CD4-positive, alpha-beta T cell (primary cell): ENCODE measurements around the gene CREB3L2. TPM values are rescaled to one million over a fixed set of nuclear protein-coding genes. Genes with fewer than 3 reads are reported as not detected.
A peak's percentile ranks its signal among the peaks of the same experiment; 100 is the strongest.

ENCODE experiments used
- ATAC-seq: fragments of 200-7000 bp; cut with Tn5 transposase; one replicate; pipeline ENCODE4 v1.10.0; 2022; ENCODE audit warnings: mild to moderate bottlenecking; ENCODE audit not compliant: poor library complexity
- CTCF ChIA-PET: fragments of 350-600 bp; sonication (Branson Sonifier 250); formaldehyde crosslinking; loops from one replicate; lab custom pipeline; 2021; ENCODE audit warnings: antibody characterized with exemption, inconsistent platforms; lab: Charles Lee
- POLR2A ChIA-PET: fragments of 350-600 bp; sonication (Branson Sonifier 250); formaldehyde crosslinking; loops from one replicate; lab custom pipeline; 2021; ENCODE audit warnings: antibody characterized with exemption, inconsistent platforms; lab: Charles Lee
- DNase-seq, 14 experiments: peaks; one replicate each; pipeline ENCODE4 v3.0.0-alpha.2; 2013 to 2020; ENCODE audit warnings: mixed read lengths in 2 of 14
- H3K27ac ChIP-seq, 2 donors: one replicate each; pipeline versions ENCODE4 v1.5.1 to v1.7.0; 2013; ENCODE audit warnings: low read length in 2 of 2, low read depth in 1 of 2, mild to moderate bottlenecking in 1 of 2
- H3K27me3 ChIP-seq, 2 experiments: 1 replicate in 1 of 2; 2 replicates in 1 of 2; pipeline versions ENCODE4 v1.6.1 to v1.7.0; 2013; ENCODE audit warnings: low read length in 2 of 2, control low read depth in 1 of 2, mild to moderate bottlenecking in 1 of 2, moderate library complexity in 1 of 2; ENCODE audit not compliant: insufficient read depth in 2 of 2, control insufficient read depth in 1 of 2
- H3K36me3 ChIP-seq: one replicate; pipeline ENCODE4 v1.6.1; 2013; ENCODE audit warnings: low read length, control low read depth; ENCODE audit not compliant: insufficient read depth
- H3K4me1 ChIP-seq: one replicate; pipeline ENCODE4 v1.6.1; 2013; ENCODE audit warnings: low read length, control low read depth; ENCODE audit not compliant: insufficient read depth
- H3K4me3 ChIP-seq: one replicate; pipeline ENCODE4 v1.5.1; 2013; ENCODE audit warnings: mild to moderate bottlenecking, low read length, moderate library complexity
- H3K9me3 ChIP-seq, 2 experiments: 1 replicate in 1 of 2; 2 replicates in 1 of 2; pipeline versions ENCODE4 v1.6.1 to v1.7.0; 2013; ENCODE audit warnings: low read length in 2 of 2, mild to moderate bottlenecking in 2 of 2, control low read depth in 1 of 2, moderate library complexity in 1 of 2; ENCODE audit not compliant: control insufficient read depth in 1 of 2, insufficient read depth in 1 of 2
- H3K27ac Mint-ChIP-seq: one replicate; pipeline ENCODE4 v1.8.0; 2020; ENCODE audit warnings: mixed read lengths
- H3K27me3 Mint-ChIP-seq: one replicate; pipeline ENCODE4 v1.8.0; 2021; ENCODE audit warnings: mixed read lengths
- H3K36me3 Mint-ChIP-seq: one replicate; pipeline ENCODE4 v1.8.0; 2021; ENCODE audit warnings: low read depth, mixed read lengths
- H3K4me1 Mint-ChIP-seq: one replicate; pipeline ENCODE4 v1.8.0; 2021; ENCODE audit warnings: low read depth, mixed read lengths
- H3K4me3 Mint-ChIP-seq: one replicate; pipeline ENCODE4 v1.8.0; 2020; ENCODE audit warnings: mild to moderate bottlenecking, mixed read lengths
- H3K9me3 Mint-ChIP-seq: one replicate; pipeline ENCODE4 v1.8.0; 2020; ENCODE audit warnings: mixed read lengths
- intact Hi-C, 2 experiments: fragments of 100-400 bp; cut with DNase I in 1 of 2; cut with micrococcal nuclease in 1 of 2; formaldehyde crosslinking; loops; one replicate each; pipeline versions ENCODE4 v1.15.1 to v1.9.0; 2023 to 2025; cut with DNase I, micrococcal nuclease
- total RNA-seq, 174 experiments: library from RNA in 2 of 174; stranded (reverse) in 2 of 174; gene quantifications; one replicate each; pipeline ENCODE4 v1.2.3 and lab custom pipeline; 2021 to 2026
- TF ChIP-seq, protein P1 (sequence below): fragments of 200-600 bp; IDR thresholded peaks from one replicate; pipeline ENCODE4 v1.8.0; 2022; ENCODE audit warnings: antibody characterized with exemption, mild to moderate bottlenecking

The CREB3L2 gene
- total RNA-seq, 2 experiments from 2014 or later: 11.7 to 12.9 TPM

DNA sequence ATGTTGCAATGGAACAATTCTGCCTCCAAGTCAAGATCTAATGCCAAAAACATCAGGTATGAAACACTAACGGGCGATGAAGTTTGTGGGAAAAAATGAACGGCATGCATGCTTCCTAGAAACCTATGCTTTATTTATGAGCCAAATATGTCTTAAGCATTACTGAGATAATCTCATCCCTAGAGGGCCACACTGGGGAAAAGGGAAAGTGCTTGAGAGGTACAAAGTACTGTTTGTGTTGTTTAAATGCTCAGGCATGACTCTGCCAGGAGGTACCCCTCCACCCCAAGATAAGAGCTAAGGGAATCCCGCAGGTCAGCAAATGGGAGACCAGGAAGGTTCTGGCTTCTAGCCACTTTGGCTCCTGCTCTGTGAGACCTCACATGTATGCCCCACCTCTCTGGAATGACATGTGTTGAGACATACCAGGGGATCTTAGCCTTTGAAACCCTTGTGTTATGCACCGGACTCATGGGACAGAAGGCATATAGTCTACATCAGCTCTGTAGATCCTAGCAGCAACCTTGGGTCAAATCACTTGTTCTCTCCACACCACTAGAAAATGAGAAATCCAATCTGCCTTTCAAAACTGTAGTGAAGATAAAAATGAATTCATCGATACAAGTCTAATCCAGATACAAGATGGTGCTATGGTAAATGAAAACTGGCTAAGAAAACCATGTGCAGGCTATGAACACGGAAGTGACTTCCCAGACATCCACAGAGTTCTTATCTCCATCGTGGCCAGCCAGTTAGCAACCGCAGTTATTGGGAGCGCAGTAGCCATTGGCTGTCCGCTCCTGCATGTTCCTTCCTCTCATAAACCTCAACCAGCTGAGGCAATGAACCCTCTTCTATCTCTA, 61.0 kb downstream of the CREB3L2 start:
- no peaks in the 10 kb centered on the region for H3K9me3 ChIP-seq
- DNase-seq (no peak), ATAC-seq (no peak)
- ChIA-PET POLR2A (no interaction called here), CTCF (interaction anchor here (1.3 to 1.8 kb wide), 2 partner anchors 61 to 68 kb away, joined by 4 to 5 read pairs; partner anchors contain the start of gene CREB3L2)
- no peaks in the 10 kb centered on the region for H3K36me3 ChIP-seq
- no peaks in the 10 kb centered on the region for H3K27me3 ChIP-seq
- H3K4me1 ChIP-seq: peaks cover 10% of the 10 kb centered on the region
- Mint-ChIP-seq H3K4me3 (no peak overlapping the region), H3K4me1 (peaks cover 8% of the 10 kb centered on the region), H3K27me3 (no peaks in the 10 kb centered on the region), H3K36me3 (no peaks in the 10 kb centered on the region), H3K27ac (no peak overlapping the region), H3K9me3 (no peaks in the 10 kb centered on the region)
- TF ChIP-seq, protein P1, sequence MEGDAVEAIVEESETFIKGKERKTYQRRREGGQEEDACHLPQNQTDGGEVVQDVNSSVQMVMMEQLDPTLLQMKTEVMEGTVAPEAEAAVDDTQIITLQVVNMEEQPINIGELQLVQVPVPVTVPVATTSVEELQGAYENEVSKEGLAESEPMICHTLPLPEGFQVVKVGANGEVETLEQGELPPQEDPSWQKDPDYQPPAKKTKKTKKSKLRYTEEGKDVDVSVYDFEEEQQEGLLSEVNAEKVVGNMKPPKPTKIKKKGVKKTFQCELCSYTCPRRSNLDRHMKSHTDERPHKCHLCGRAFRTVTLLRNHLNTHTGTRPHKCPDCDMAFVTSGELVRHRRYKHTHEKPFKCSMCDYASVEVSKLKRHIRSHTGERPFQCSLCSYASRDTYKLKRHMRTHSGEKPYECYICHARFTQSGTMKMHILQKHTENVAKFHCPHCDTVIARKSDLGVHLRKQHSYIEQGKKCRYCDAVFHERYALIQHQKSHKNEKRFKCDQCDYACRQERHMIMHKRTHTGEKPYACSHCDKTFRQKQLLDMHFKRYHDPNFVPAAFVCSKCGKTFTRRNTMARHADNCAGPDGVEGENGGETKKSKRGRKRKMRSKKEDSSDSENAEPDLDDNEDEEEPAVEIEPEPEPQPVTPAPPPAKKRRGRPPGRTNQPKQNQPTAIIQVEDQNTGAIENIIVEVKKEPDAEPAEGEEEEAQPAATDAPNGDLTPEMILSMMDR: no peak
- H3K4me3 ChIP-seq: no peak overlapping the region
- no peak overlapping the region for H3K27ac ChIP-seq
- intact Hi-C loops: no loop called here

- H3K27ac Mint-ChIP-seq: no peak overlapping the region
- DNase-seq (no peak), ATAC-seq (no peak)
- H3K27me3 ChIP-seq: no peaks in the 10 kb centered on the region
- POLR2A ChIA-PET: no interaction called here
- peaks cover 15% of the 10 kb centered on the region for H3K4me1 Mint-ChIP-seq
- H3K4me1 ChIP-seq: peaks cover 13% of the 10 kb centered on the region
- TF ChIP-seq, protein P1: no peak
- H3K9me3 Mint-ChIP-seq: no peaks in the 10 kb centered on the region
- intact Hi-C loops: no loop called here
- H3K36me3 Mint-ChIP-seq: no peaks in the 10 kb centered on the region
- H3K27ac ChIP-seq: no peak overlapping the region
- H3K4me3 ChIP-seq: no peak overlapping the region
- H3K9me3 ChIP-seq: no peaks in the 10 kb centered on the region
- no peak overlapping the region for H3K4me3 Mint-ChIP-seq
- no peaks in the 10 kb centered on the region for H3K27me3 Mint-ChIP-seq
- H3K36me3 ChIP-seq: no peaks in the 10 kb centered on the region
- CTCF ChIA-PET: no interaction called here
These were observed 61.7 kb downstream of the CREB3L2 start for GRCh38 chr7:137940218-137940617.

DNA sequence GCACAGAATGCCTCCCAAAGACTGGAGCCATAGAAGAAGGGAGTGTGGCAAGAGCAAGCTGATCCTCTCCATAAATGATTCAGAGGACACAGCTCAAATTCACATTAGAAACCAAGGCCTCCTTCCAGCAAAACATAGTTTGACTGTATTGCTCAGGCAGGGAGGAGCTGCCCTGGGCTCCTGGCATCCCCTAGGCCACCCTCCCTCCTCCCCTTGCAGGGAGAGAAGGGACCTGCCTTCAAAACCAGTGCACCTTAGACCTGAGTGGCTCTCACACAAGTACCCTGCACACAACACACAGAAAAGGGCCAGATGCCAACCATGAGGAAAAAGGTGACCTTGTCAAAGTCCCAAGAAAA, 64.7 kb downstream of the CREB3L2 start:
- no peaks in the 10 kb centered on the region for H3K9me3 Mint-ChIP-seq
- no peak overlapping the region for H3K4me3 Mint-ChIP-seq
- DNase-seq: no peak
- intact Hi-C loops: no loop called here
- H3K4me1 Mint-ChIP-seq: peaks cover 43% of the 10 kb centered on the region
- H3K36me3 Mint-ChIP-seq: peaks cover 8% of the 10 kb centered on the region
- ChIA-PET CTCF (interaction anchor here (1.2 kb wide), 1 partner anchor 31 kb away, joined by 3 read pairs; no protein-coding TSS in a partner anchor), POLR2A (interaction anchor here (5.1 kb wide), 1 partner anchor 63 kb away, joined by 35 read pairs; the partner anchor contains the start of gene CREB3L2)
- Histone ChIP-seq H3K4me3 (no peak overlapping the region), H3K4me1 (peaks cover 36% of the 10 kb centered on the region), H3K27me3 (no peaks in the 10 kb centered on the region), H3K36me3 (no peaks in the 10 kb centered on the region), H3K9me3 (no peaks in the 10 kb centered on the region), H3K27ac (peak overlapping the region in 1 of 2 donors; percentile 0)
- ATAC-seq: no peak
- TF ChIP-seq, protein P1: no peak
- no peaks in the 10 kb centered on the region for H3K27me3 Mint-ChIP-seq
- H3K27ac Mint-ChIP-seq: no peak overlapping the region
